ENCODE measurements around the gene CYBA.

CYBA gene

DNA sequence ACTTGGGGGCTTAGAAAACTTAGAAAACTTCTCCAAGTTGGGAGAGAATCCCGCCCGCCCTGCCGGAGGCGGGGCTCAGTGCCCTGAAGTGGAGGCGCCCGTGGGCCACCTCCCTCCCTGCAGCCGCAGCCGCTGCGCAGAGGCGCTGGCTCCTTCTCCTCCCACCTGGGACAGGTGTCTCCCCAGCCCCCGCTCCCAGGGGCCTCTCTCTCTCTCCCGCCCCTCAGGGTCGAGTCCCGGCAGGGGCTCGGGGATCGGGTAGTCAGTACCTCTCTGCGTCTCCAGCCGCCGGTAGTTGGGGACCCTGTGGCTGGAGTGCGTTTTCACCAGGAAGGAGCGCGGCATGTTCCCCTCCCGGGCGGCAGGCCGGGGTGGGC lies 35.2 kb upstream of the CYBA start:
- FAIRE-seq (no peak), DNase-seq (ENCODE audit: insufficient read length, low spot score) (no peak)
- TF ChIP-seq, protein P1, sequence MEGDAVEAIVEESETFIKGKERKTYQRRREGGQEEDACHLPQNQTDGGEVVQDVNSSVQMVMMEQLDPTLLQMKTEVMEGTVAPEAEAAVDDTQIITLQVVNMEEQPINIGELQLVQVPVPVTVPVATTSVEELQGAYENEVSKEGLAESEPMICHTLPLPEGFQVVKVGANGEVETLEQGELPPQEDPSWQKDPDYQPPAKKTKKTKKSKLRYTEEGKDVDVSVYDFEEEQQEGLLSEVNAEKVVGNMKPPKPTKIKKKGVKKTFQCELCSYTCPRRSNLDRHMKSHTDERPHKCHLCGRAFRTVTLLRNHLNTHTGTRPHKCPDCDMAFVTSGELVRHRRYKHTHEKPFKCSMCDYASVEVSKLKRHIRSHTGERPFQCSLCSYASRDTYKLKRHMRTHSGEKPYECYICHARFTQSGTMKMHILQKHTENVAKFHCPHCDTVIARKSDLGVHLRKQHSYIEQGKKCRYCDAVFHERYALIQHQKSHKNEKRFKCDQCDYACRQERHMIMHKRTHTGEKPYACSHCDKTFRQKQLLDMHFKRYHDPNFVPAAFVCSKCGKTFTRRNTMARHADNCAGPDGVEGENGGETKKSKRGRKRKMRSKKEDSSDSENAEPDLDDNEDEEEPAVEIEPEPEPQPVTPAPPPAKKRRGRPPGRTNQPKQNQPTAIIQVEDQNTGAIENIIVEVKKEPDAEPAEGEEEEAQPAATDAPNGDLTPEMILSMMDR (IDR thresholded peaks at IDR 0.05; ENCODE audit: insufficient read depth, missing control alignments), result no peak

DNA sequence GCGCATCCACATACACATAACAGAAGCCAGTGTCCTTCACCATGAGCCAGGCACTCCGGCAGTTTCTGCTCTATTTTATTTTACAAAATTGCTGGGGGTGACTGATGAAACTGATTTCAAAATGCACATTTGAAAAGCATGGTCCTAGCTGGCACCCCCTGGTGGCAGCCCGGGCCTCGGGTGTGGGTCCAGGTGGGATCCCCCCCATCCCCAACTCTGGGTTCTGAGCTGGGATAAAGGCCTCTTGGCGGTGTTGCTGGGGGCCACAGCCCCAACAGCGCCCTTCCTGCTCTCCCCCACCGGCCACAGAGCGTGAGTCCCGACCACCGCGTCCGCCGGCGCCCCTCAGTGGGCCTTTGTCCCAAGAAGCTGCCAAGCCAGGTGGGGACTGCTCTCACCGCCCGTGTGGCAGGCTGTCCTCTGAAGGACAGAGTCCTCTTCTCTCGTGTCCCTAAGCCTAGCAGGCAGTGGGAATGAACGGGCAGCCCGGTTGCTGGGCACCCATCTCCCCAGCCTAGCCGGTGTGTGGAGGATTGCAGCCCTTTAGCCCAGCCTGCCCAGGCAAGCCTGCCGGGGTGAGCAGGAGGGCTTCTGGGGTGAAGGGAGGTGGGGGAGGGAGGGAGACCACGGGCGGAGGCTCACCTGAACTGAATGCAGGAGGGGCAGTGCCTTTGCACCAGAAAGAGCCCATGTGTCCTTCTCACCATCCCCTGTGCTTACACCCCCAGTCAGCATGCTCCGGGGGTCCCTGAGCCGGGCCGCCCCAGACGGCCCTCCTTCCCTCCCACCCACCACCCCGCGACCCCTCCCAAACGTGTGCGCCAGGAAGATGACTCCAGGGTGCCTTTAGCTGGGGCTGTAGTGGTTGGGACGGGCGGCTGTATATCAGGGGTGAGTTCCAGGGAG lies 34.6 kb upstream of the CYBA start:
- no peak for DNase-seq (ENCODE audit: insufficient read length, low spot score)
- no peak for FAIRE-seq
- TF ChIP-seq, protein P1 (IDR thresholded peaks at IDR 0.05; ENCODE audit: insufficient read depth, missing control alignments), result peak; percentile 26

DNA sequence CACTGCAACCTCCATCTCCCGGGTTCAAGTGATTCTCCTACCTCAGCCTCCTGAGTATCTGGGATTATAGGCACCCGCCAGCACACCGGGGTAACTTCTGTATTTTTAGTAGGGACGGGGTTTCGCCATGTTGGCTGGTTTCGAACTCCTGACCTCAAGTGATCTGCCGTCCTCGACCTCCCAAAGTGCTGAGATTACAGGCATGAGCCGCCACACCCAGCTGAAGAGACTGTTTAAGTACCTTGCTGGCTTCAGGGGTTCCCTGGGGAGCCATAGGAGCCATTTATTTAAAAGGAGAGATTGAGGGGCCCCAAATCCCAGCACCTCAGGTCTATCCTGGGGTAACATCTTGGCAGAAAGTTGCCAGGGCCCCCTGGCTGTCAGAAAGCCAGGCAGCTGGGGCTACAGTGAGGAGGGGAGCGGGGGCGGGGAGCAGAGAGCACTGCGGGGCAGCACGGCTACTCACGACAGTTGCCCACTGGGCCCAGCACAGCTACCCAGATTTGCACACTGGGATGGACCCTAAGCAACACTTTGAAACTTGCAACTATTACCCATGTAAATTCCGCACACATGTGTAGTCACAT lies 33.8 kb upstream of the CYBA start:
- DNase-seq (ENCODE audit: insufficient read length, low spot score) (no peak), FAIRE-seq (no peak)
- TF ChIP-seq, protein P1 (IDR thresholded peaks at IDR 0.05; ENCODE audit: insufficient read depth, missing control alignments), result no peak

DNA sequence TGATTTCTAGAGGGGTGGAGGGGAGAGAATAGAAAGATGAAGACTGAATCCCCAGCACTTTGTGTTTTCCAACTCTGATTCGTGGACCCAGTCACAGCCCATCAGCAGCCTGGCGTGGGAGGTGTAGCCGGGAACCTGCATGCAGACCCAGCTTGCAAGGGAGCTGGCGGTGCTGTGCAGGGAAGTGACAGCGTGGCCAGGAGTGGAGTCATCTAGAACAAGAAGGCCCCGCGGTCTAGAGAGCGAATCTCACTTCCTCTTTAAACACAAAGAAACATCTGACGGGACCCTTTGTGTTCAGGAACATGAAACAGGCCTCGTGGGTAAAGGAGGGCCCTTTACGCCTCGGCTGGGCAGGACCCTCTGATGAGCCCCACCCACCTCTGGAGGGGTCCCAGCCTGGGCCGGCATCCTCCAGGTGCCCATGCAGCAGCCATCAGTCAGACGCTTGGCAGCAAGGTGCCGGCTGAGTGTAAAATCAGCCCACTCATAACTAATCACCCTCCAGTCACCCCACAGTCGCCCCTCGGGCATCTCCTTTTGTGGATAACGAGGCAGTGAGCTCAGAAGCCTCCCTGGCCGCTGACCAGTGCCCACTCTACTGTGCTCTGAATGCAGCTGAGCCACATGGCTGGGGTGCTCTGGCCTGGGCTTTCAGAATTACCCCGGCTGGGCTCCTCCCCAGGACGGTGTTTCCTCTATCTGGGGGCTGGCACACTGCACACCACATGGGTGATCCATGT lies 31.0 kb upstream of the CYBA start:
- DNase-seq (ENCODE audit: insufficient read length, low spot score), result no peak
- no peak for FAIRE-seq

DNA sequence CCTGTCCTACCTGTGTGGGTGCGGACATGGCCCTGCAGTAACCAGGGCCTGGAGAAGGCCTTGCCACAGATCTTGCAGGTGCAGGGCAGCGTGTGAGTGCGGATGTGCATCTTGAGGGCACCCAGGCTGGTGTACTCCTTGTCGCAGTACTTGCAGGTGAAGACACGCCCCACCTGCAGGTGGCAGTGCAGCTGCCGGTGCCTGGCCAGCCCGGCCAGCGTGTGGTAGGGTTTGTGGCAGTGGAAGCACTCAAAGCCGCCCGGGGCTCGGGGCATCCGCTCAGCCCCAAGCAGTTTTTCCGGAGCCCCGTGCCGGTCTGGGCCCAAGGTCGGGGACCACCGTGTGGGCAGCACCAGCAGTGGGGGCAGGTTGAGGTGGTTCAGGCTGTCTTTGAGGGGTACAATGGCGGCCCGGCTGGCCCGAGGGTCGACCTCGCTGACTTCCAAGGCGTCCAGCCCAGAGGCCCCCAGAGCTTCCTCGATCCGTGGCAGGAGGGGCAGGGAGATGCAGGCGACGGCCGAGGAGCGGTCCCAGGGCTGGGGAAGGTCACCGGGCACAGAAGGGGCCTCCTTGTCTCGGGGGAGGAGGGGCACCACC lies 30.3 kb upstream of the CYBA start:
- no peak for FAIRE-seq
- TF ChIP-seq, protein P1 (IDR thresholded peaks at IDR 0.05; ENCODE audit: insufficient read depth, missing control alignments), result peak; percentile 13

More for the DNA sequence above, 31.0 kb upstream of the CYBA start:
- TF ChIP-seq, protein P1 (IDR thresholded peaks at IDR 0.05; ENCODE audit: insufficient read depth, missing control alignments), result no peak

DNA sequence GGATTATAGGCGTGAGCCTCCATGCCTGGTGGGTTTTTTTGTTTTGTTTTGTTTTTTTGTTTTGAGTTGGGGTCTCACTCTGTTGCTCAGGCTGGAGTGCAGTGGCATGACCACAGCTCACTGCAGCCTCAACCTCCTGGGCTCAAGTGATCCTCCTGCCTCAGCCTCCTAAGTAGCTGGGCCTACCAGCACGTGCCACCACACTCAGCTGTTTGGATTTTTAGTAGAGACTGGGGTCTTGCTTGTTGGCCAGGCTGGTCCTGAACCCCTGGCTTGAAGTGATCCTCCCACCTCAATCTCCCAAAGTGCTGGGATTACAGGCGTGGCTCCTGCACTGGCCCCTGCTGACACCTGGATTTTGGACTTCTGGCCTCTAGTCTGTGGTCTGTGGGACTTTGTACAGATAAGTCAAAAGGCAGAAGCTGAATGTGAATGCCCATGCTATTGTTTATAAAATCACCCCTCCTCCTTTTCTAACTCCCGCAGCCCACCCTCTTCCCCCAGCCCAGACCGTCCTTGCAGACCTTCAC lies 29.8 kb upstream of the CYBA start:
- DNase-seq (ENCODE audit: insufficient read length, low spot score) (no peak), FAIRE-seq (no peak)
- TF ChIP-seq, protein P1 (IDR thresholded peaks at IDR 0.05; ENCODE audit: insufficient read depth, missing control alignments), result no peak

More for the DNA sequence above, 30.3 kb upstream of the CYBA start:
- DNase-seq (ENCODE audit: insufficient read length, low spot score), result no peak
